Right lobe of liver (tissue), 4 donors: Measurements from ENCODE around the gene GIT2.

Experiments
- POLR2A ChIP-seq: fragments of 450-650 bp; IDR thresholded peaks from one replicate; pipeline ENCODE4 v1.6.1; 2017; ENCODE audit warnings: antibody characterized with exemption, mild to moderate bottlenecking
- TF ChIP-seq, protein P1 (sequence below), 4 donors: fragments of 200-600 bp in 3 of 4; fragments of 450-650 bp in 1 of 4; IDR thresholded peaks; one replicate each; pipeline versions ENCODE4 v1.5.1 to v1.8.0; 2016 to 2022; ENCODE audit warnings: antibody characterized with exemption in 4 of 4, mild to moderate bottlenecking in 2 of 4
- donor health status: DM: no; HTN: no; CAD: no.
- donor health status: DM: no; HTN: no; CAD: no.
- donor health status: DM: no; HTN: yes; CAD: no.

DNA sequence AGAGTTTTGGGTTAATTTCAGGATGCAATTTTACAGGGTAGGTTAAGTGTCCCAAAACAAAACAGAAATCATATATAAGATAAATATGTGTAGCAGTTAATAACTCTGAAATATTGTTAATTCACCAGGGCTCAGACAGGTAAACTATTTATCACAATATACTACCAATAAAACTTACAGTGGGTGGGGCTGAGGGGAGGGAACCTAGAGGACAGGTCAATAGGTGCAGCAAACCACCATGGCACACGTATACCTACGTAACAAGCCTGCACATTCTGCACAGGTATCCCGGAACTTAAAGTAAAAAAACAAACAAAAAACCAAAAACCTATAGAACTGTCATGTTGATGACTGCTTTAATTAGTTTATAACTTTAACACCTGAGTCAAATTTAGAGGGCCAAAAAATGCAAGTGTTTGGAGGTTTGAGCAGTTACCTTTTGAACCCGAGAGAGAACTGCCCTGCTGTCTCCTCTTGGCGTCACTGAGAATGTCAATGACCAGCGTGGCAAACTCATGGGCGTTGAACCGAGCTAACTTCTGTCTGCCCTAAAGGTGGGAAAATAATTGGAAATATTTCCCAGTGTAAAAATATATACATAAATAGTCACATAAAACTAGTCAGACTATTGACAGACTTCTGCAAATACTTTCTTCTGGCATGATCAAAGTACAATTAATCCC is 36.6 kb downstream of the GIT2 start:
- TF ChIP-seq, protein P1, sequence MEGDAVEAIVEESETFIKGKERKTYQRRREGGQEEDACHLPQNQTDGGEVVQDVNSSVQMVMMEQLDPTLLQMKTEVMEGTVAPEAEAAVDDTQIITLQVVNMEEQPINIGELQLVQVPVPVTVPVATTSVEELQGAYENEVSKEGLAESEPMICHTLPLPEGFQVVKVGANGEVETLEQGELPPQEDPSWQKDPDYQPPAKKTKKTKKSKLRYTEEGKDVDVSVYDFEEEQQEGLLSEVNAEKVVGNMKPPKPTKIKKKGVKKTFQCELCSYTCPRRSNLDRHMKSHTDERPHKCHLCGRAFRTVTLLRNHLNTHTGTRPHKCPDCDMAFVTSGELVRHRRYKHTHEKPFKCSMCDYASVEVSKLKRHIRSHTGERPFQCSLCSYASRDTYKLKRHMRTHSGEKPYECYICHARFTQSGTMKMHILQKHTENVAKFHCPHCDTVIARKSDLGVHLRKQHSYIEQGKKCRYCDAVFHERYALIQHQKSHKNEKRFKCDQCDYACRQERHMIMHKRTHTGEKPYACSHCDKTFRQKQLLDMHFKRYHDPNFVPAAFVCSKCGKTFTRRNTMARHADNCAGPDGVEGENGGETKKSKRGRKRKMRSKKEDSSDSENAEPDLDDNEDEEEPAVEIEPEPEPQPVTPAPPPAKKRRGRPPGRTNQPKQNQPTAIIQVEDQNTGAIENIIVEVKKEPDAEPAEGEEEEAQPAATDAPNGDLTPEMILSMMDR (IDR thresholded peaks at IDR 0.05) = no peak
- no peak for TF ChIP-seq POLR2A
